ENCODE data around the gene CPLANE1.
A peak's percentile ranks its signal among the peaks of the same experiment; 100 is the strongest.

CPLANE1 gene

GRCh38 chr5:37075399-37075950, 173.7 kb downstream of the CPLANE1 start:
- no peak for DNase-seq
- intact Hi-C loops (cut with DNase I): no loop called here

GRCh38 chr5:37071901-37072581, 177.1 kb downstream of the CPLANE1 start:
- intact Hi-C loops (cut with DNase I): no loop called here
- DNase-seq: peak in 4 of 10 donors; percentile 9 to 47 (median 20)

GRCh38 chr5:37071487-37071886, 177.7 kb downstream of the CPLANE1 start:
- DNase-seq: no peak
- intact Hi-C loops (cut with DNase I): no loop called here

GRCh38 chr5:37064442-37064841, 184.7 kb downstream of the CPLANE1 start:
- DNase-seq: no peak
- intact Hi-C loops (cut with DNase I): no loop called here

GRCh38 chr5:37063739-37064138, 185.4 kb downstream of the CPLANE1 start:
- intact Hi-C loops (cut with DNase I): no loop called here
- no peak for DNase-seq

- DNase-seq: no peak
- intact Hi-C loops (cut with DNase I): no loop called here
Observed at GRCh38 chr5:37060030-37060429, 189.1 kb downstream of the CPLANE1 start.

GRCh38 chr5:37056762-37057161, 192.4 kb downstream of the CPLANE1 start:
- no peak for DNase-seq
- intact Hi-C loops (cut with DNase I): no loop called here
